Endothelial cell of umbilical vein (primary cell): ENCODE measurements around the gene CCDC136.

Source experiments
- CTCF ChIP-seq, 2 donors: IDR thresholded peaks; 1 replicate in 1 of 2; 2 replicates in 1 of 2; pipeline ENCODE4 v1.5.1; 2011; ENCODE audit warnings: low read length in 2 of 2, mild to moderate bottlenecking in 2 of 2, moderate library complexity in 2 of 2, control low read depth in 1 of 2, inconsistent platforms in 1 of 2, low read depth in 1 of 2; ENCODE audit not compliant: insufficient read depth in 1 of 2; ENCODE audit errors: extremely low read depth in 1 of 2
- EZH2 ChIP-seq: IDR thresholded peaks from 2 replicates; pipeline ENCODE4 v1.6.1; 2012; ENCODE audit warnings: borderline replicate concordance, low read depth, mild to moderate bottlenecking, moderate library complexity, low read length, inconsistent platforms; ENCODE audit not compliant: severe bottlenecking
- FOS ChIP-seq: IDR thresholded peaks from 2 replicates; pipeline ENCODE4 v1.6.1; 2011; ENCODE audit warnings: mild to moderate bottlenecking, low read length, moderate library complexity, borderline replicate concordance; ENCODE audit not compliant: insufficient read depth
- MYC ChIP-seq: IDR thresholded peaks from one replicate; pipeline ENCODE4 v1.6.1; 2011; ENCODE audit warnings: mild to moderate bottlenecking, low read depth, low read length
- POLR2A ChIP-seq: IDR thresholded peaks from 2 replicates; pipeline ENCODE4 v1.6.1; 2012; ENCODE audit warnings: low read depth, mild to moderate bottlenecking, control low read depth, low read length
- POLR2AphosphoS5 ChIP-seq: IDR thresholded peaks from 2 replicates; pipeline ENCODE4 v1.6.1; 2012; ENCODE audit warnings: low read depth, mild to moderate bottlenecking, control low read depth, low read length, moderate library complexity; ENCODE audit not compliant: insufficient read depth

- TF ChIP-seq CTCF (IDR thresholded peaks at IDR 0.05; ENCODE audit: extremely low read depth in 1 of 2, insufficient read depth in 1 of 2, low read depth in 1 of 2, low read length in 2 of 2): no peak
- no peak for TF ChIP-seq MYC
- no peak for TF ChIP-seq POLR2A
- TF ChIP-seq EZH2: no peak
- TF ChIP-seq FOS: no peak
- TF ChIP-seq POLR2AphosphoS5: no peak
Observed at GRCh38 chr7:128814499-128814898, 22.7 kb downstream of the CCDC136 start.
